ENCODE data around the gene RIMBP3B.
"Not testable (repeated sequence)": the region's sequence is repeated elsewhere in the genome, so short reads cannot be mapped to it uniquely, and the experiment has no call there.

- TF ChIP-seq CTCF (IDR thresholded peaks at IDR 0.05; ENCODE audit: insufficient read depth, low read length, poor library complexity, severe bottlenecking); EZH2phosphoT487 (conservative IDR thresholded peaks at IDR 0.05; ENCODE audit: low read length): not testable (repeated sequence)
These were observed 19.7 kb upstream of the RIMBP3B start for GRCh38 chr22:21363803-21364202.

Data from SU-DHL-6 (cell line).